Fibroblast of villous mesenchyme (primary cell): ENCODE measurements around the gene ECHS1. TPM values are rescaled to one million over a fixed set of nuclear protein-coding genes. Genes with fewer than 3 reads are reported as not detected.

ENCODE experiments used
- DNase-seq: peaks from one replicate; pipeline ENCODE4 v3.0.0-alpha.2; 2010; ENCODE audit warnings: low read depth
- H3K4me3 ChIP-seq: 2 replicates; pipeline ENCODE4 v1.5.1; 2011; ENCODE audit warnings: low read depth, mild to moderate bottlenecking, low read length
- CTCF ChIP-seq: IDR thresholded peaks from 2 replicates; pipeline ENCODE4 v1.5.1; 2012; ENCODE audit warnings: low read depth, mild to moderate bottlenecking, low read length; ENCODE audit not compliant: insufficient read depth
- total RNA-seq: library from RNA; depleted of rRNA; stranded (reverse); fragments of >200 nt; gene quantifications from 2 replicates; pipeline ENCODE4 v1.2.3, GENCODE V29; 2012

Gene ECHS1
- total RNA-seq, 1 donor = 59.6 TPM

- TF ChIP-seq CTCF = no peak
- no peak for DNase-seq
- H3K4me3 ChIP-seq = no peak overlapping the region
Observed at GRCh38 chr10:133383551-133383950, 10.4 kb upstream of the ECHS1 start.

GRCh38 chr10:133381036-133381435, 7.9 kb upstream of the ECHS1 start:
- no peak overlapping the region for H3K4me3 ChIP-seq
- TF ChIP-seq CTCF = no peak
- DNase-seq = no peak

- TF ChIP-seq CTCF = no peak
- peak overlapping the region; percentile 63 for H3K4me3 ChIP-seq
- no peak for DNase-seq
Observed at GRCh38 chr10:133379801-133380666, 6.9 kb upstream of the ECHS1 start.

GRCh38 chr10:133379152-133379800, 6.1 kb upstream of the ECHS1 start, which contains the start of gene PAOX:
PAOX (plus strand) TSS chr10:133379262; CDS start chr10:133379317, 55 bp downstream.
- H3K4me3 ChIP-seq = peak within 1 kb of the TSS; percentile 72
- peak; percentile 66 for DNase-seq
- no peak for TF ChIP-seq CTCF

- peak; percentile 48 for DNase-seq
- H3K4me3 ChIP-seq = peak overlapping the region; percentile 72
- TF ChIP-seq CTCF = no peak
Observed at GRCh38 chr10:133378251-133379096, 5.3 kb upstream of the ECHS1 start.

- no peak for DNase-seq
- no peak for TF ChIP-seq CTCF
Observed at GRCh38 chr10:133377818-133378250, 4.7 kb upstream of the ECHS1 start.

More at GRCh38 chr10:133377818-133378250, 4.7 kb upstream of the ECHS1 start:
- H3K4me3 ChIP-seq = peak overlapping the region; percentile 72
